Effector memory CD4-positive, alpha-beta T cell (primary cell): ENCODE measurements around the gene NDST4.

Experiments
- DNase-seq, 3 donors: peaks; one replicate each; pipeline ENCODE4 v3.0.0-alpha.2; 2020
- H3K27ac ChIP-seq: 2 replicates; pipeline ENCODE4 v1.7.0; 2013; ENCODE audit warnings: mild to moderate bottlenecking, low read length, moderate library complexity; ENCODE audit not compliant: insufficient read depth, poor library complexity, severe bottlenecking
- H3K27me3 ChIP-seq: replicated peaks from 2 replicates; pipeline ENCODE4 v1.7.0; 2013; ENCODE audit warnings: mild to moderate bottlenecking, low read length; ENCODE audit not compliant: insufficient read depth, control insufficient read depth, poor library complexity, severe bottlenecking
- H3K36me3 ChIP-seq: 2 replicates; pipeline ENCODE4 v1.7.0; 2013; ENCODE audit warnings: mild to moderate bottlenecking, low read length, moderate library complexity; ENCODE audit not compliant: control insufficient read depth, insufficient read depth
- H3K4me1 ChIP-seq: 2 replicates; pipeline ENCODE4 v1.7.0; 2013; ENCODE audit warnings: low read length, mild to moderate bottlenecking; ENCODE audit not compliant: control insufficient read depth, insufficient read depth, poor library complexity, severe bottlenecking
- H3K4me3 ChIP-seq: 2 replicates; pipeline ENCODE4 v1.7.0; 2013; ENCODE audit warnings: low read length, low read depth, mild to moderate bottlenecking; ENCODE audit not compliant: insufficient read depth, poor library complexity, severe bottlenecking
- H3K9me3 ChIP-seq: 2 replicates; pipeline ENCODE4 v1.7.0; 2013; ENCODE audit warnings: mild to moderate bottlenecking, low read length, moderate library complexity; ENCODE audit not compliant: control insufficient read depth

Gene NDST4

GRCh38 chr4:114827651-114828050, 285.8 kb downstream of the NDST4 start:
- H3K27ac ChIP-seq: no peak overlapping the region
- no peaks in the 10 kb centered on the region for H3K4me1 ChIP-seq
- H3K4me3 ChIP-seq: no peak overlapping the region
- DNase-seq: no peak
- no peaks in the 10 kb centered on the region for H3K36me3 ChIP-seq
- no peaks in the 10 kb centered on the region for H3K27me3 ChIP-seq
- H3K9me3 ChIP-seq: no peaks in the 10 kb centered on the region

- H3K9me3 ChIP-seq: no peaks in the 10 kb centered on the region
- H3K36me3 ChIP-seq: no peaks in the 10 kb centered on the region
- no peak overlapping the region for H3K4me3 ChIP-seq
- no peaks in the 10 kb centered on the region for H3K27me3 ChIP-seq
- no peak overlapping the region for H3K27ac ChIP-seq
- DNase-seq: no peak
- no peaks in the 10 kb centered on the region for H3K4me1 ChIP-seq
These were observed 297.7 kb downstream of the NDST4 start for GRCh38 chr4:114815760-114816159.

GRCh38 chr4:114813961-114814360, 299.5 kb downstream of the NDST4 start:
- Histone ChIP-seq H3K9me3 (no peaks in the 10 kb centered on the region), H3K4me3 (no peak overlapping the region), H3K4me1 (no peaks in the 10 kb centered on the region), H3K27ac (no peak overlapping the region), H3K27me3 (no peaks in the 10 kb centered on the region), H3K36me3 (no peaks in the 10 kb centered on the region)
- no peak for DNase-seq

- Histone ChIP-seq H3K27me3 (no peaks in the 10 kb centered on the region), H3K9me3 (no peaks in the 10 kb centered on the region), H3K36me3 (no peaks in the 10 kb centered on the region), H3K27ac (no peak overlapping the region), H3K4me1 (no peaks in the 10 kb centered on the region), H3K4me3 (no peak overlapping the region)
- DNase-seq: no peak
These were observed 301.7 kb downstream of the NDST4 start for GRCh38 chr4:114811564-114812301.

- Histone ChIP-seq H3K36me3 (no peaks in the 10 kb centered on the region), H3K4me1 (no peaks in the 10 kb centered on the region), H3K4me3 (no peak overlapping the region), H3K9me3 (no peaks in the 10 kb centered on the region), H3K27ac (no peak overlapping the region), H3K27me3 (no peaks in the 10 kb centered on the region)
- peak in 1 of 3 donors; percentile 7 for DNase-seq
These were observed 305.5 kb downstream of the NDST4 start for GRCh38 chr4:114807759-114808404.

GRCh38 chr4:114807357-114807756, 306.1 kb downstream of the NDST4 start:
- Histone ChIP-seq H3K4me1 (no peaks in the 10 kb centered on the region), H3K27me3 (no peaks in the 10 kb centered on the region), H3K4me3 (no peak overlapping the region), H3K27ac (no peak overlapping the region), H3K36me3 (no peaks in the 10 kb centered on the region), H3K9me3 (no peaks in the 10 kb centered on the region)
- no peak for DNase-seq

GRCh38 chr4:114791976-114792375, 321.4 kb downstream of the NDST4 start:
- H3K4me3 ChIP-seq: no peak overlapping the region
- H3K4me1 ChIP-seq: no peaks in the 10 kb centered on the region
- DNase-seq: no peak
- H3K9me3 ChIP-seq: no peaks in the 10 kb centered on the region
- no peaks in the 10 kb centered on the region for H3K27me3 ChIP-seq
- H3K27ac ChIP-seq: no peak overlapping the region
- H3K36me3 ChIP-seq: no peaks in the 10 kb centered on the region

- no peak for DNase-seq
- no peaks in the 10 kb centered on the region for H3K4me1 ChIP-seq
- no peak overlapping the region for H3K4me3 ChIP-seq
- H3K27me3 ChIP-seq: no peaks in the 10 kb centered on the region
- no peaks in the 10 kb centered on the region for H3K36me3 ChIP-seq
- no peaks in the 10 kb centered on the region for H3K9me3 ChIP-seq
- no peak overlapping the region for H3K27ac ChIP-seq
These were observed 327.9 kb downstream of the NDST4 start for GRCh38 chr4:114785570-114785969.

GRCh38 chr4:114783215-114783595, 330.2 kb downstream of the NDST4 start:
- Histone ChIP-seq H3K27ac (no peak overlapping the region), H3K27me3 (no peaks in the 10 kb centered on the region), H3K36me3 (no peaks in the 10 kb centered on the region), H3K4me1 (no peaks in the 10 kb centered on the region), H3K4me3 (no peak overlapping the region), H3K9me3 (no peaks in the 10 kb centered on the region)
- DNase-seq: no peak

- H3K9me3 ChIP-seq: no peaks in the 10 kb centered on the region
- DNase-seq: no peak
- no peaks in the 10 kb centered on the region for H3K27me3 ChIP-seq
- H3K4me3 ChIP-seq: no peak overlapping the region
- no peak overlapping the region for H3K27ac ChIP-seq
- no peaks in the 10 kb centered on the region for H3K36me3 ChIP-seq
- H3K4me1 ChIP-seq: no peaks in the 10 kb centered on the region
These were observed 330.8 kb downstream of the NDST4 start for GRCh38 chr4:114782415-114783214.
